ENCODE data around the gene CEP44. TPM values are rescaled to one million over a fixed set of nuclear protein-coding genes. Genes with fewer than 3 reads are reported as not detected.

The CEP44 gene
- total and polyA plus RNA-seq, 3 donors from 2014 or later, result 20.4 to 32.5 (median 21.1) TPM

DNA sequence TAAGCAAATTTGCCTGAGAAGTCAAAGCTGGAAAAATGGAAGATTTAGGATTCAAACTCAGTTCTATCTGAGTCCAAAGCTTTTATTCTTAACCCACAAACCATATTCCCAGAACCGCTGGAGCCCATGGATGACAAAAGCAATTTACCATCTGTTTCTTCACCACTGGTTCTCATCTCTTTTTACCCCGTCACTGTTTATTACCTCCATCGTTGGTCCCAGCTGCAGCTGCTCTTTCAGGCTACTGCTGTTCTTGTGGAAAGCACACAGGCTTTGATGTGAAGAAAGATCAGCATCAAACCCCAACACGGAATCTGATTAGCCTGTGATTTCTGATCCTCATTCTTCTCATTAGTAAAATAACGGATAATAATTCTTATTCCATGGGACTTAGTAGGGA, 9.8 kb upstream of the CEP44 start:
- Histone ChIP-seq H3K4me1 (no peaks in the 10 kb centered on the region), H3K4me3 (no peak overlapping the region), H3K27me3 (no peaks in the 10 kb centered on the region), H3K27ac (no peak overlapping the region), H3K36me3 (ENCODE audit: low read depth, missing control alignments) (no peaks in the 10 kb centered on the region), H3K9me3 (no peaks in the 10 kb centered on the region)
- intact Hi-C loops (cut with DNase I; ENCODE audit: low total_unique reads), result no loop called here
- DNase-seq, result no peak
- no peak for TF ChIP-seq POLR2A (IDR thresholded peaks at IDR 0.05)
- TF ChIP-seq CTCF (IDR thresholded peaks at IDR 0.05), result no peak
- 79 to 92% methylated on average over 5 of the region's 5 CpGs for WGBS, 2 donors

DNA sequence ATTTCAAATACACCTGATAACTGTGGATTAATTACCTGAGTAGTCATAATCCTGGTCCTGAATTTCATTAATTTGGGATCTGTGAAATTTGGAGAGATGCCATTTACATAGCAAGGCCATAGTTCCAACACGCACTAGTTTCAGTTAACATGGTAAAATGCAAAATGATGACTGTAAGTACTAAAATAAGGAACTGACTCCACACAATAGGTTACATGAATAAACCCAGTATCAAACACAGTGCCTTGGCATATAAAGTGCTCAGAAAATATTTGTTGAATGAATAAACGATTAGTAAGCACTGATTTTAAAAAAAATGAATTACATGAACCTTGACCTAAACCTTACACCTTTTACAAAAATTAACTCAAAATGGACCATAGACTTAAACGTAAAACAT, 9.3 kb upstream of the CEP44 start:
- intact Hi-C loops (cut with DNase I; ENCODE audit: low total_unique reads), result no loop called here
- Histone ChIP-seq H3K27me3 (no peaks in the 10 kb centered on the region), H3K27ac (no peak overlapping the region), H3K36me3 (ENCODE audit: low read depth, missing control alignments) (no peaks in the 10 kb centered on the region), H3K4me1 (no peaks in the 10 kb centered on the region), H3K9me3 (no peaks in the 10 kb centered on the region), H3K4me3 (no peak overlapping the region)
- 90 to 97% methylated on average over 3 of the region's 3 CpGs for whole genome bisulfite sequencing, 2 donors
- DNase-seq, result no peak
- TF ChIP-seq CTCF (IDR thresholded peaks at IDR 0.05) (no peak), POLR2A (IDR thresholded peaks at IDR 0.05) (no peak)

- WGBS, 2 donors, result 83 to 90% methylated on average over 3 of the region's 3 CpGs
- Histone ChIP-seq H3K9me3 (no peaks in the 10 kb centered on the region), H3K36me3 (ENCODE audit: low read depth, missing control alignments) (no peaks in the 10 kb centered on the region), H3K27ac (no peak overlapping the region), H3K27me3 (no peaks in the 10 kb centered on the region), H3K4me3 (no peak overlapping the region), H3K4me1 (no peaks in the 10 kb centered on the region)
- DNase-seq, result no peak
- no peak for TF ChIP-seq CTCF (IDR thresholded peaks at IDR 0.05)
- no peak for TF ChIP-seq POLR2A (IDR thresholded peaks at IDR 0.05)
- intact Hi-C loops (cut with DNase I; ENCODE audit: low total_unique reads), result no loop called here
Observed at GRCh38 chr4:174275101-174275500, 8.6 kb upstream of the CEP44 start.

DNA sequence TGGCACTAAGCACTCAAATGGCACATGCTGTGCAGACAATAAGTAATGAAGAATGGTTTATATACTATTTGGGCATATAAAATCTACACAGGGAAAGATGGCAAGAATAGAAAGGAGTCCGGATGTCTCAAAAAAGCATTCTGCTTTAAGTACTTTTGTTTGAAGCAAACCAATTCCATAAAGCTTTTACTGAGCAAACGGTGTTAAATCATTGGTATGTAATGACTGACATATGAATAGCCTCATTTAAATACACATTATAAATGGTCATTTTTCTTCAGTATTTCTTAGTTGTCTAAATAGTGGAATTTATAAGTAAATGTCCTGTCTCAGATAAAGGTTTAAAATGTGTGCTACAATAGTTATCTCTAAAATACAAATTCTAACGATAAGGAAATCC, 6.3 kb upstream of the CEP44 start:
- Histone ChIP-seq H3K4me3 (no peak overlapping the region), H3K36me3 (ENCODE audit: low read depth, missing control alignments) (no peaks in the 10 kb centered on the region), H3K27me3 (no peaks in the 10 kb centered on the region), H3K9me3 (no peaks in the 10 kb centered on the region), H3K4me1 (no peaks in the 10 kb centered on the region), H3K27ac (no peak overlapping the region)
- intact Hi-C loops (cut with DNase I; ENCODE audit: low total_unique reads), result no loop called here
- no peak for TF ChIP-seq CTCF (IDR thresholded peaks at IDR 0.05)
- TF ChIP-seq POLR2A (IDR thresholded peaks at IDR 0.05), result no peak
- no peak for DNase-seq
- 74 to 82% methylated on average over 3 of the region's 3 CpGs for WGBS, 2 donors

GRCh38 chr4:174278467-174278866, 5.2 kb upstream of the CEP44 start:
- Histone ChIP-seq H3K4me3 (no peak overlapping the region), H3K27me3 (no peaks in the 10 kb centered on the region), H3K27ac (no peak overlapping the region), H3K4me1 (no peaks in the 10 kb centered on the region), H3K36me3 (ENCODE audit: low read depth, missing control alignments) (no peaks in the 10 kb centered on the region), H3K9me3 (no peaks in the 10 kb centered on the region)
- intact Hi-C loops (cut with DNase I; ENCODE audit: low total_unique reads), result no loop called here
- no peak for TF ChIP-seq POLR2A (IDR thresholded peaks at IDR 0.05)
- DNase-seq, result no peak
